Tibial nerve (tissue), 4 donors: Measurements from ENCODE around the gene LEMD2.

Source experiments
- EP300 ChIP-seq, 2 donors: sonication (generic); formaldehyde crosslinking; IDR thresholded peaks; one replicate each; pipeline ENCODE4 v1.6.1; 2017; ENCODE audit warnings: antibody characterized with exemption in 2 of 2, mild to moderate bottlenecking in 1 of 2
- TF ChIP-seq, protein P1 (sequence below), 5 experiments: fragments of 200-600 bp in 3 of 5; fragments of 450-650 bp in 2 of 5; sonication (generic) in 3 of 5; IDR thresholded peaks; one replicate each; pipeline ENCODE4 v1.5.1; 2016 to 2019; ENCODE audit warnings: antibody characterized with exemption in 5 of 5, mild to moderate bottlenecking in 3 of 5, moderate library complexity in 2 of 5

DNA sequence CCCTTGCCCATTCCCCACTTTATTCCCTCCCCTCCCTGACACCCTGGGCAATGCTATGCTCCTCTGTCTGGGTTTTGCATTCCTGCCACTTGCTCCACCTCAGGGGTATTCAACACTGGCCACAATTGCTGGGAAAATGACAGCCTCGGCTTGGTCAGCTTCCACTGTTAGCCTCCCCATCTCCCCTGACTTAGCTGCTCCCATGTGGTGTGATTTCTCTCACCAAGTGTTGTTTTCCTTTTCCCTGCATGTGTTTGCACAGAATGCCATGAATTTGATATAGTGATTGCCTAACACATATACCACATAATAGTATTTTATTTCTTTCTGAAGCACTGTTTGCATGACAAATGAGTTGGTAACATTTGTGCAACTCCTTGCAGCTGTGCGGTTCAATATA, 1.4 kb upstream of the LEMD2 start:
- TF ChIP-seq EP300 (IDR thresholded peaks at IDR 0.05): no peak
- TF ChIP-seq, protein P1, sequence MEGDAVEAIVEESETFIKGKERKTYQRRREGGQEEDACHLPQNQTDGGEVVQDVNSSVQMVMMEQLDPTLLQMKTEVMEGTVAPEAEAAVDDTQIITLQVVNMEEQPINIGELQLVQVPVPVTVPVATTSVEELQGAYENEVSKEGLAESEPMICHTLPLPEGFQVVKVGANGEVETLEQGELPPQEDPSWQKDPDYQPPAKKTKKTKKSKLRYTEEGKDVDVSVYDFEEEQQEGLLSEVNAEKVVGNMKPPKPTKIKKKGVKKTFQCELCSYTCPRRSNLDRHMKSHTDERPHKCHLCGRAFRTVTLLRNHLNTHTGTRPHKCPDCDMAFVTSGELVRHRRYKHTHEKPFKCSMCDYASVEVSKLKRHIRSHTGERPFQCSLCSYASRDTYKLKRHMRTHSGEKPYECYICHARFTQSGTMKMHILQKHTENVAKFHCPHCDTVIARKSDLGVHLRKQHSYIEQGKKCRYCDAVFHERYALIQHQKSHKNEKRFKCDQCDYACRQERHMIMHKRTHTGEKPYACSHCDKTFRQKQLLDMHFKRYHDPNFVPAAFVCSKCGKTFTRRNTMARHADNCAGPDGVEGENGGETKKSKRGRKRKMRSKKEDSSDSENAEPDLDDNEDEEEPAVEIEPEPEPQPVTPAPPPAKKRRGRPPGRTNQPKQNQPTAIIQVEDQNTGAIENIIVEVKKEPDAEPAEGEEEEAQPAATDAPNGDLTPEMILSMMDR (IDR thresholded peaks at IDR 0.05): no peak
